ENCODE results near the gene HSPB6.

- TF ChIP-seq CTCF (IDR thresholded peaks at IDR 0.05) (no peak), POLR2A (IDR thresholded peaks at IDR 0.05) (no peak)
These were observed 461 bp upstream of the HSPB6 start for GRCh38 chr19:35757231-35757748.
